RPMI8226 (cell line): ENCODE results near the gene JCAD.
A peak's percentile ranks its signal among the peaks of the same experiment; 100 is the strongest.
"Not testable (repeated sequence)": the region's sequence is repeated elsewhere in the genome, so short reads cannot be mapped to it uniquely, and the experiment has no call there.

Experiments used
- DNase-seq: peaks from one replicate; pipeline ENCODE4 v3.0.0-alpha.2; 2015

Gene JCAD

GRCh38 chr10:30059209-30060107 lies at the start of gene JCAD:
JCAD (minus strand) TSS chr10:30059586; CDS start chr10:30047812, 11,774 bp downstream.
- DNase-seq = peak; percentile 10

GRCh38 chr10:30106987-30107386 lies 47.6 kb upstream of the JCAD start:
- no peak for DNase-seq

GRCh38 chr10:30103595-30104320 lies 44.4 kb upstream of the JCAD start:
- DNase-seq = no peak

- DNase-seq = not testable (repeated sequence)
Measured at GRCh38 chr10:30099706-30100105, 40.3 kb upstream of the JCAD start.

- no peak for DNase-seq
Measured at GRCh38 chr10:30099101-30099500, 39.7 kb upstream of the JCAD start.

- no peak for DNase-seq
Measured at GRCh38 chr10:30098629-30099028, 39.2 kb upstream of the JCAD start.

GRCh38 chr10:30096564-30096963 lies 37.2 kb upstream of the JCAD start:
- DNase-seq = no peak

- no peak for DNase-seq
Measured at GRCh38 chr10:30095631-30096422, 36.4 kb upstream of the JCAD start.

- DNase-seq = no peak
Measured at GRCh38 chr10:30094601-30095000, 35.2 kb upstream of the JCAD start.

- no peak for DNase-seq
Measured at GRCh38 chr10:30093303-30093950, 34.0 kb upstream of the JCAD start.

- no peak for DNase-seq
Measured at GRCh38 chr10:30092151-30092790, 32.9 kb upstream of the JCAD start.

GRCh38 chr10:30091136-30091535 lies 31.8 kb upstream of the JCAD start:
- no peak for DNase-seq

- DNase-seq = no peak
Measured at GRCh38 chr10:30088178-30088577, 28.8 kb upstream of the JCAD start.

- DNase-seq = no peak
Measured at GRCh38 chr10:30083934-30084333, 24.5 kb upstream of the JCAD start.

- no peak for DNase-seq
Measured at GRCh38 chr10:30081182-30081581, 21.8 kb upstream of the JCAD start.

GRCh38 chr10:30080161-30080560 lies 20.8 kb upstream of the JCAD start:
- no peak for DNase-seq

GRCh38 chr10:30079408-30079807 lies 20.0 kb upstream of the JCAD start:
- no peak for DNase-seq

GRCh38 chr10:30075481-30075880 lies 16.1 kb upstream of the JCAD start:
- no peak for DNase-seq

- DNase-seq = no peak
Measured at GRCh38 chr10:30074933-30075332, 15.5 kb upstream of the JCAD start.

- DNase-seq = no peak
Measured at GRCh38 chr10:30074090-30074489, 14.7 kb upstream of the JCAD start.

GRCh38 chr10:30073767-30074060 lies 14.3 kb upstream of the JCAD start:
- no peak for DNase-seq

GRCh38 chr10:30073045-30073766 lies 13.8 kb upstream of the JCAD start:
- DNase-seq = no peak
